Caco-2 (cell line): ENCODE results near the gene VIPR2. TPM values are rescaled to one million over a fixed set of nuclear protein-coding genes. Genes with fewer than 3 reads are reported as not detected.
A peak's percentile ranks its signal among the peaks of the same experiment; 100 is the strongest.

ENCODE experiments used
- BruUV-seq: library from RNA; stranded (reverse); fragments of 400-500 nt; replicated peaks from 2 replicates; lab custom pipeline; 2021; lab: Mats Ljungman, UMichigan
- CTCF ChIA-PET: fragments of 300-600 bp; sonication (Branson Sonifier 250); formaldehyde crosslinking; loops from one replicate; lab custom pipeline; 2022; ENCODE audit warnings: antibody characterized with exemption; lab: Charles Lee
- POLR2A ChIA-PET: fragments of 300-600 bp; sonication (Branson Sonifier 250); formaldehyde crosslinking; loops from one replicate; lab custom pipeline; 2022; ENCODE audit warnings: antibody characterized with exemption; lab: Charles Lee
- DNase-seq, 2 experiments: peaks; one replicate each; pipeline versions ENCODE4 v3.0.0 to v3.0.0-alpha.2; 2020 to 2022
- H3K27me3 ChIP-seq: replicated peaks from 2 replicates; pipeline ENCODE4 v1.6.0; 2011; ENCODE audit warnings: low read length; ENCODE audit not compliant: control insufficient read depth, insufficient read depth
- H3K36me3 ChIP-seq: 2 replicates; pipeline ENCODE4 v1.5.1; 2011; ENCODE audit warnings: low read length; ENCODE audit not compliant: control insufficient read depth, insufficient read depth
- H3K4me1 ChIP-seq: fragments of 250-450 bp; sonication (Bioruptor Pico); 2 replicates; pipeline ENCODE4 v1.5.1; 2020; ENCODE audit warnings: mild to moderate bottlenecking
- H3K4me3 ChIP-seq: 2 replicates; pipeline ENCODE4 v1.5.1; 2011; ENCODE audit warnings: low read depth, mild to moderate bottlenecking, control low read depth, low read length
- H3K9me3 ChIP-seq: fragments of 250-450 bp; sonication (Bioruptor Pico); 2 replicates; pipeline ENCODE4 v1.5.1; 2020; ENCODE audit warnings: mild to moderate bottlenecking, moderate library complexity
- H3K27ac Mint-ChIP-seq: one replicate; pipeline ENCODE4 v1.8.0; 2022; ENCODE audit warnings: mixed read lengths; ENCODE audit not compliant: unreplicated experiment
- H3K27me3 Mint-ChIP-seq: one replicate; pipeline ENCODE4 v1.8.0; 2022; ENCODE audit warnings: mixed read lengths; ENCODE audit not compliant: insufficient read depth, unreplicated experiment
- H3K36me3 Mint-ChIP-seq: one replicate; pipeline ENCODE4 v1.8.0; 2022; ENCODE audit warnings: mild to moderate bottlenecking, mixed read lengths; ENCODE audit not compliant: insufficient read depth, unreplicated experiment
- H3K4me1 Mint-ChIP-seq: one replicate; pipeline ENCODE4 v1.8.0; 2022; ENCODE audit warnings: low read depth, mixed read lengths; ENCODE audit not compliant: unreplicated experiment
- H3K4me3 Mint-ChIP-seq: one replicate; pipeline ENCODE4 v1.8.0; 2022; ENCODE audit warnings: mild to moderate bottlenecking, moderate library complexity, mixed read lengths; ENCODE audit not compliant: unreplicated experiment
- H3K9me3 Mint-ChIP-seq: one replicate; pipeline ENCODE4 v1.8.0; 2022; ENCODE audit warnings: mixed read lengths; ENCODE audit not compliant: unreplicated experiment
- intact Hi-C: fragments of 100-400 bp; cut with micrococcal nuclease; formaldehyde crosslinking; loops from one replicate; pipeline ENCODE4 v1.10.0; 2022; ENCODE audit not compliant: unreplicated experiment
- total RNA-seq: library from RNA; stranded (reverse); gene quantifications from 2 replicates; pipeline ENCODE4 v1.2.3, GENCODE V29; 2022
- TF ChIP-seq, protein P1 (sequence below), 2 experiments: fragments of 200-600 bp in 1 of 2; IDR thresholded peaks; 1 replicate in 1 of 2; 2 replicates in 1 of 2; pipeline versions ENCODE4 v1.5.1 to v1.8.0; 2011 to 2022; ENCODE audit warnings: antibody characterized with exemption in 1 of 2, control low read depth in 1 of 2, inconsistent platforms in 1 of 2, low read depth in 1 of 2, low read length in 1 of 2, mild to moderate bottlenecking in 1 of 2, moderate library complexity in 1 of 2; ENCODE audit not compliant: insufficient read depth in 1 of 2, severe bottlenecking in 1 of 2, unreplicated experiment in 1 of 2

The VIPR2 gene
- total RNA-seq, 1 experiment from 2014 or later, result not detected

DNA sequence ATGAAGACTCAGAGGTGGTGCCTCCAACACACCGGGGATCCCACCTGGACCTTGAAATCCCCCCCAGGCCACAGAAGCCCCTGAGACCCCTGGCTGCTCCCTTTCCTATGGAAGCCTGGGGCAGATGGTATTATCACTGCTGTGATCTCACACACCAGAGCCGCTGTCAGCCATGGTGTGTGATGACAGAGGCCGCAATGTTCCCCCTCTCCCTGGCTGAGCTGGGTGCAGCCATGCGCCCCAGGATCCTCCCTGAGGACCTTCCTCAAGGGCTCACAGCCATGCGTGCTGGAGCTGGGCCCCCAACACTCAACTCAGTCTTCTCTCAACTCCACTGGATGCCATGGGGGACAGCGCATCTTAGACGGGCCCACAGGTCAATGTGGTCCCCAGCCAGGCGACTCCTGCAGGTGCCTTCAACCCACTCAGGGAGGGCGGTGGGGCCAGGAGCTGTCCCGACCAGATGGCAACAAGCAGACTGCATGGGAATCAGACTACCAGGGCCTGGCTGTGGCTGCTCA is 44.9 kb downstream of the VIPR2 start:
- ChIA-PET POLR2A (no interaction called here), CTCF (no interaction called here)
- peak in 1 of 2 experiments; percentile 19 for DNase-seq
- H3K36me3 ChIP-seq, result no peaks in the 10 kb centered on the region
- H3K36me3 Mint-ChIP-seq, result no peaks in the 10 kb centered on the region
- no peak overlapping the region for H3K4me3 Mint-ChIP-seq
- no peaks in the 10 kb centered on the region for H3K9me3 ChIP-seq
- no peak overlapping the region for H3K27ac Mint-ChIP-seq
- peaks cover 4% of the 10 kb centered on the region for H3K27me3 Mint-ChIP-seq
- no peaks in the 10 kb centered on the region for H3K4me1 ChIP-seq
- no peaks in the 10 kb centered on the region for H3K4me1 Mint-ChIP-seq
- intact Hi-C loops, result no loop called here
- peaks cover 20% of the 10 kb centered on the region for H3K9me3 Mint-ChIP-seq
- TF ChIP-seq, protein P1, sequence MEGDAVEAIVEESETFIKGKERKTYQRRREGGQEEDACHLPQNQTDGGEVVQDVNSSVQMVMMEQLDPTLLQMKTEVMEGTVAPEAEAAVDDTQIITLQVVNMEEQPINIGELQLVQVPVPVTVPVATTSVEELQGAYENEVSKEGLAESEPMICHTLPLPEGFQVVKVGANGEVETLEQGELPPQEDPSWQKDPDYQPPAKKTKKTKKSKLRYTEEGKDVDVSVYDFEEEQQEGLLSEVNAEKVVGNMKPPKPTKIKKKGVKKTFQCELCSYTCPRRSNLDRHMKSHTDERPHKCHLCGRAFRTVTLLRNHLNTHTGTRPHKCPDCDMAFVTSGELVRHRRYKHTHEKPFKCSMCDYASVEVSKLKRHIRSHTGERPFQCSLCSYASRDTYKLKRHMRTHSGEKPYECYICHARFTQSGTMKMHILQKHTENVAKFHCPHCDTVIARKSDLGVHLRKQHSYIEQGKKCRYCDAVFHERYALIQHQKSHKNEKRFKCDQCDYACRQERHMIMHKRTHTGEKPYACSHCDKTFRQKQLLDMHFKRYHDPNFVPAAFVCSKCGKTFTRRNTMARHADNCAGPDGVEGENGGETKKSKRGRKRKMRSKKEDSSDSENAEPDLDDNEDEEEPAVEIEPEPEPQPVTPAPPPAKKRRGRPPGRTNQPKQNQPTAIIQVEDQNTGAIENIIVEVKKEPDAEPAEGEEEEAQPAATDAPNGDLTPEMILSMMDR (IDR thresholded peaks at IDR 0.05; ENCODE audit: insufficient read depth in 1 of 2, low read depth in 1 of 2, low read length in 1 of 2, severe bottlenecking in 1 of 2, unreplicated experiment in 1 of 2), result no peak
- H3K4me3 ChIP-seq, result no peak overlapping the region
- H3K27me3 ChIP-seq, result no peaks in the 10 kb centered on the region
- no TSS peak for BruUV-seq

DNA sequence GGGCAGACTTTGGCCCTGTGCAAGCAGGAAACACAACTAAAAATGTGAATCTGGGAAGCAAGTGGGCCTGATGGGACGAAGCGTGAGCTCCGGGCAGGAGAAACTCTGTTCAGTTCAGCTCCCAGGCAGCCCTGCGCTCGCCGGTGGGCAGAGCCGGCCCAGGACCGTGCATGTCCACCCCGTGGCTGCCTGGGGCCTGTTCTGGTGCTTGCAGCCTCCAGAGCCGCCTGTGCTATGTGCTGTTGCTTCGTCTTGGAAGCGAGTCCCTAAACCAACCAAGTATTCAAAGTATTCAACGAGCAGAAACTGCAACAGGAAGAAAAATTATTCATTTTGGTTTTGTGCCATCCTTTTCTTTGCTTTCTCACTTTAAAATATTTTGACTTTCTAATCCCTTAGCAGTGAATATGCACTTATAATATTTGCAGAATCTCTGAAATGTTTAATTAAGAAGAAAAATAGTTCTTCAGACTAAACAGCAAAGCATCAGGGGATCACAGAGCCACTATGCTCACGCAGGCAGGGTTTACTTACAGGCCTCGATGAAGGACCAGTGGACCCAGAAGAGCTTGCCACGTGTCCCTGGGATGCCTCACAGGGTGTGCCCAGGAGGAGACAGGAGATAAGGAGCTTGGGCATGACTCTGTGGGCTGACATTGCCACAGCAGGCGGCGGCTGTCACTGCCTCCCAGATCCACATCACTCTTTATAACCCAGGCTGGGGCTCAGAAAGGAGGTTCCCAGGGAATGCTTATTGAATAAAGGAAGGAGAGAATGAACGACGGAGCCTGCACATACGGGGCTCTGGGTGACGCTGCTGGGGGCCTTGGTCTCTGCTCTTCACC is 45.6 kb downstream of the VIPR2 start:
- H3K4me1 ChIP-seq, result no peaks in the 10 kb centered on the region
- H3K4me3 ChIP-seq, result no peak overlapping the region
- Mint-ChIP-seq H3K27ac (no peak overlapping the region), H3K9me3 (peaks cover 20% of the 10 kb centered on the region), H3K4me3 (no peak overlapping the region), H3K4me1 (no peaks in the 10 kb centered on the region), H3K36me3 (peaks cover under 1% of the 10 kb centered on the region), H3K27me3 (peaks cover 4% of the 10 kb centered on the region)
- BruUV-seq, result no TSS peak
- no peaks in the 10 kb centered on the region for H3K27me3 ChIP-seq
- ChIA-PET CTCF (no interaction called here), POLR2A (no interaction called here)
- no peaks in the 10 kb centered on the region for H3K36me3 ChIP-seq
- DNase-seq, result peak in 1 of 2 experiments; percentile 15
- no peaks in the 10 kb centered on the region for H3K9me3 ChIP-seq
- TF ChIP-seq, protein P1 (IDR thresholded peaks at IDR 0.05; ENCODE audit: insufficient read depth in 1 of 2, low read depth in 1 of 2, low read length in 1 of 2, severe bottlenecking in 1 of 2, unreplicated experiment in 1 of 2), result no peak
- intact Hi-C loops, result no loop called here

DNA sequence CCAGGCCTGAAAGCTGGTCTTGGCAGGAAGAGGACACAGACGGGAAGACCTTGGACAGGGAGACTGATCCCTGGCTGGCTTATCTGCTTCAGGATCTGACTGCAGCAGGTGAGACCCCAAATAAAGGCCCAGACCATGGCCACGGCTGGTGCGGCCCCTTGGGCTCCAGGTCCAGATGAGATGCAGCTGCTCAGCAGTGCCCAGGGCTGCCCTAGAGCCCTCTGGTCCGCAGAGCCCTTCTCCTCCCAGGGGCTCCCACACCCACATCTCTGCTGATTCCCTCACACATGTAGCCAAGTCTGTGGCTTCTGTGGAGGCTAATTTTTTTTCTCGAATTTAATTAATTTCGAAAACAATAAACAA is 46.3 kb downstream of the VIPR2 start:
- peaks cover 4% of the 10 kb centered on the region for H3K36me3 Mint-ChIP-seq
- no peak overlapping the region for H3K27ac Mint-ChIP-seq
- DNase-seq, result no peak
- BruUV-seq, result no TSS peak
- no peaks in the 10 kb centered on the region for H3K27me3 ChIP-seq
- H3K9me3 ChIP-seq, result no peaks in the 10 kb centered on the region
- H3K4me3 Mint-ChIP-seq, result no peak overlapping the region
- ChIA-PET CTCF (no interaction called here), POLR2A (no interaction called here)
- no peaks in the 10 kb centered on the region for H3K4me1 ChIP-seq
- no peaks in the 10 kb centered on the region for H3K36me3 ChIP-seq
- H3K9me3 Mint-ChIP-seq, result peaks cover 20% of the 10 kb centered on the region
- intact Hi-C loops, result no loop called here
- H3K4me3 ChIP-seq, result no peak overlapping the region
- TF ChIP-seq, protein P1 (IDR thresholded peaks at IDR 0.05; ENCODE audit: insufficient read depth in 1 of 2, low read depth in 1 of 2, low read length in 1 of 2, severe bottlenecking in 1 of 2, unreplicated experiment in 1 of 2), result no peak
- H3K4me1 Mint-ChIP-seq, result no peaks in the 10 kb centered on the region
- peaks cover 4% of the 10 kb centered on the region for H3K27me3 Mint-ChIP-seq
